OCI-LY1 (cell line): ENCODE results near the gene CBX1.

ENCODE experiments used
- H2AFZ ChIP-seq: fragments of 200-600 bp; sonication (generic), shearing (Covaris generic); 2 replicates; pipeline ENCODE4 v1.6.0; 2014; ENCODE audit warnings: antibody characterized with exemption, mild to moderate bottlenecking, low read length
- H3F3A ChIP-seq: fragments of 200-600 bp; sonication (generic), shearing (Covaris generic); 2 replicates; pipeline ENCODE4 v1.6.0; 2014; ENCODE audit warnings: mild to moderate bottlenecking, antibody characterized with exemption, low read length, moderate library complexity; ENCODE audit not compliant: insufficient read depth
- H3K27ac ChIP-seq: fragments of 200-600 bp; sonication (generic); 2 replicates; pipeline ENCODE4 v1.5.1; 2014; ENCODE audit warnings: low read length, mixed run types, mild to moderate bottlenecking, low read depth; ENCODE audit not compliant: poor library complexity, severe bottlenecking
- H3K27me3 ChIP-seq: fragments of 200-600 bp; sonication (generic); 2 replicates; pipeline ENCODE4 v1.6.0; 2014; ENCODE audit warnings: antibody characterized with exemption, mild to moderate bottlenecking, low read length, moderate library complexity; ENCODE audit not compliant: insufficient read depth
- H3K36me3 ChIP-seq: fragments of 200-600 bp; sonication (generic); 2 replicates; pipeline ENCODE4 v1.6.1; 2014; ENCODE audit warnings: mild to moderate bottlenecking, antibody characterized with exemption, low read length, moderate library complexity, mixed read lengths; ENCODE audit not compliant: insufficient read depth
- H3K4me1 ChIP-seq: fragments of 200-600 bp; sonication (generic); 2 replicates; pipeline ENCODE4 v1.5.1; 2014; ENCODE audit warnings: mild to moderate bottlenecking, low read length, moderate library complexity; ENCODE audit not compliant: insufficient read depth, severe bottlenecking
- H3K4me2 ChIP-seq: fragments of 200-600 bp; sonication (generic), shearing (Covaris generic); 2 replicates; pipeline ENCODE4 v1.6.1; 2014; ENCODE audit warnings: low read length
- H3K4me3 ChIP-seq: fragments of 200-600 bp; sonication (generic); 2 replicates; pipeline ENCODE4 v1.5.1; 2014; ENCODE audit warnings: low read length, low read depth, mild to moderate bottlenecking, mixed read lengths; ENCODE audit not compliant: poor library complexity, severe bottlenecking
- H3K79me2 ChIP-seq: fragments of 200-600 bp; shearing (Covaris generic); 2 replicates; pipeline ENCODE4 v1.6.1; 2016; ENCODE audit warnings: mixed run types, low read length, mixed read lengths; ENCODE audit not compliant: insufficient read depth
- H3K9ac ChIP-seq: fragments of 200-600 bp; sonication (generic), shearing (Covaris generic); 2 replicates; pipeline ENCODE4 v1.6.1; 2014; ENCODE audit warnings: mild to moderate bottlenecking, low read length, mixed read lengths
- H3K9me2 ChIP-seq: fragments of 200-600 bp; sonication (generic), shearing (Covaris generic); 2 replicates; pipeline ENCODE4 v1.6.1; 2014; ENCODE audit warnings: low read depth, mild to moderate bottlenecking, low read length, mixed read lengths
- H3K9me3 ChIP-seq: fragments of 200-600 bp; shearing (Covaris generic); 2 replicates; pipeline ENCODE4 v1.6.1; 2014; ENCODE audit warnings: low read length, mixed read lengths
- H4K20me1 ChIP-seq: fragments of 200-600 bp; sonication (generic), shearing (Covaris generic); 2 replicates; pipeline ENCODE4 v1.6.0; 2016; ENCODE audit warnings: mild to moderate bottlenecking, low read length; ENCODE audit not compliant: insufficient read depth
- CTCF ChIP-seq: fragments of 200-600 bp; sonication (generic), shearing (Covaris generic); IDR thresholded peaks from 2 replicates; pipeline ENCODE4 v1.5.1; 2017; ENCODE audit warnings: mild to moderate bottlenecking, antibody characterized with exemption, low read length, moderate library complexity, mixed read lengths
- EZH2 ChIP-seq: fragments of 200-600 bp; sonication (generic), shearing (Covaris generic); IDR thresholded peaks from 2 replicates; pipeline ENCODE4 v1.8.0; 2017; ENCODE audit warnings: borderline replicate concordance, mixed run types, mild to moderate bottlenecking, antibody characterized with exemption, low read length, moderate library complexity, mixed read lengths

The CBX1 gene

GRCh38 chr17:48044851-48045250 is 56.4 kb downstream of the CBX1 start:
- Histone ChIP-seq H3K9ac (no peak overlapping the region), H3K9me2 (no peaks in the 10 kb centered on the region), H4K20me1 (no peaks in the 10 kb centered on the region), H3K36me3 (no peaks in the 10 kb centered on the region), H3K79me2 (peaks cover 11% of the 10 kb centered on the region), H3K4me3 (no peak overlapping the region), H3K27me3 (no peaks in the 10 kb centered on the region), H3K4me1 (peaks cover 19% of the 10 kb centered on the region), H3K9me3 (no peaks in the 10 kb centered on the region), H2AFZ (no peak overlapping the region), H3F3A (no peaks in the 10 kb centered on the region), H3K4me2 (no peak overlapping the region), H3K27ac (no peak overlapping the region)
- TF ChIP-seq EZH2 (no peak), CTCF (no peak)

- TF ChIP-seq CTCF (no peak), EZH2 (no peak)
- Histone ChIP-seq H3K27ac (no peak overlapping the region), H3K4me2 (no peak overlapping the region), H3K9ac (no peak overlapping the region), H2AFZ (no peak overlapping the region), H3K4me1 (peaks cover 13% of the 10 kb centered on the region), H3K36me3 (no peaks in the 10 kb centered on the region), H3K9me2 (no peaks in the 10 kb centered on the region), H4K20me1 (no peaks in the 10 kb centered on the region), H3K9me3 (no peaks in the 10 kb centered on the region), H3K79me2 (no peaks in the 10 kb centered on the region), H3F3A (no peaks in the 10 kb centered on the region), H3K27me3 (no peaks in the 10 kb centered on the region), H3K4me3 (no peak overlapping the region)
Observed at GRCh38 chr17:48043176-48043575, 58.1 kb downstream of the CBX1 start.

GRCh38 chr17:48038687-48039086 is 62.6 kb downstream of the CBX1 start:
- Histone ChIP-seq H4K20me1 (no peaks in the 10 kb centered on the region), H3F3A (no peaks in the 10 kb centered on the region), H3K9me3 (no peaks in the 10 kb centered on the region), H3K9me2 (no peaks in the 10 kb centered on the region), H3K36me3 (no peaks in the 10 kb centered on the region), H3K79me2 (no peaks in the 10 kb centered on the region), H3K4me3 (no peak overlapping the region), H3K27ac (no peak overlapping the region), H3K9ac (no peak overlapping the region), H3K4me2 (no peak overlapping the region), H2AFZ (no peak overlapping the region), H3K4me1 (peaks cover 9% of the 10 kb centered on the region), H3K27me3 (peaks cover 3% of the 10 kb centered on the region; the same call in 1 of the 2 replicates)
- TF ChIP-seq CTCF (no peak), EZH2 (no peak)
